ENCODE data around the gene KCNK7. TPM values are rescaled to one million over a fixed set of nuclear protein-coding genes. Genes with fewer than 3 reads are reported as not detected.

The KCNK7 gene
- total and polyA plus RNA-seq, 12 donors, result 0.22 to 1.5 (median 0.36) TPM; not detected in 2

- Histone ChIP-seq H3K4me1 (peaks cover 38 to 67% (median 57%) of the 10 kb centered on the region in 9 donors), H3K27ac (peak overlapping the region; percentile 84 to 99 (median 94)), H3K9me3 (no peaks in the 10 kb centered on the region), H3K27me3 (peaks cover 0 to 9% (median 0%) of the 10 kb centered on the region in 7 donors), H3K36me3 (no peaks in the 10 kb centered on the region), H3K4me3 (peak overlapping the region in 1 of 10 donors; percentile 66)
- no peak for TF ChIP-seq CTCF (IDR thresholded peaks at IDR 0.05)
- intact Hi-C loops (cut with DNase I), result no loop called here
- ATAC-seq (peak in 2 of 8 donors; percentile 0), DNase-seq (no peak)
- 59% methylated on average over 5 of the region's 5 CpGs for WGBS, 2 donors
These were observed 36.1 kb downstream of the KCNK7 start for GRCh38 chr11:65559535-65559934.

GRCh38 chr11:65558930-65559509 is 36.6 kb downstream of the KCNK7 start:
- peaks cover 0 to 2% (median 0%) of the 10 kb centered on the region in 9 donors for H3K36me3 ChIP-seq
- no peaks in the 10 kb centered on the region for H3K9me3 ChIP-seq
- ATAC-seq, result peak; percentile 43 to 76 (median 70)
- H3K4me1 ChIP-seq, result peaks cover 38 to 72% (median 57%) of the 10 kb centered on the region in 9 donors
- 36 to 38% methylated on average over 17 to 19 of the region's 19 CpGs for WGBS, 2 donors
- DNase-seq, result peak; percentile 75 to 77
- TF ChIP-seq CTCF (IDR thresholded peaks at IDR 0.05), result peak in 3 of 9 donors; percentile 26 to 34 (median 32)
- intact Hi-C loops (cut with DNase I), result loop anchor here in 2 of 10 donors (1.0 kb wide), 1 partner anchor 19 kb away; no protein-coding TSS in a partner anchor
- peak overlapping the region in 9 of 10 donors; percentile 56 to 76 (median 66) for H3K4me3 ChIP-seq
- H3K27me3 ChIP-seq, result peaks cover 0 to 9% (median 0%) of the 10 kb centered on the region in 7 donors
- H3K27ac ChIP-seq, result peak overlapping the region; percentile 84 to 99 (median 94)

GRCh38 chr11:65558002-65558929 is 37.3 kb downstream of the KCNK7 start, which contains the start of gene LTBP3:
LTBP3 (minus strand) TSS chr11:65558359; CDS start chr11:65557959, 400 bp downstream.
- WGBS, 2 donors, result 1% methylated on average over 56 to 77 of the region's 79 CpGs
- peak; percentile 84 to 87 for DNase-seq
- peak; percentile 76 to 90 (median 82) for ATAC-seq
- intact Hi-C loops (cut with DNase I), result loop anchor here in 2 of 10 donors (1.0 kb wide), 1 partner anchor 18 kb away; no protein-coding TSS in a partner anchor
- Histone ChIP-seq H3K27ac (peak within 1 kb of the TSS; percentile 84 to 99 (median 94)), H3K4me1 (peaks cover 38 to 75% (median 57%) of the 10 kb centered on the region in 9 donors), H3K27me3 (peaks cover 0 to 9% (median 0%) of the 10 kb centered on the region in 7 donors), H3K9me3 (no peaks in the 10 kb centered on the region), H3K36me3 (peaks cover 0 to 9% (median 0%) of the 10 kb centered on the region in 9 donors), H3K4me3 (peak within 1 kb of the TSS; percentile 35 to 76 (median 64))
- peak in 3 of 9 donors; percentile 29 to 35 (median 34) for TF ChIP-seq CTCF (IDR thresholded peaks at IDR 0.05)
